Neutrophil (primary cell): Measurements from ENCODE around the gene PHYKPL.

Experiments used
- H3K27ac ChIP-seq: fragments of 200-600 bp; sonication (generic); 2 replicates; pipeline ENCODE4 v1.5.1; 2016; ENCODE audit warnings: mild to moderate bottlenecking, moderate library complexity
- H3K27me3 ChIP-seq: fragments of 200-600 bp; sonication (generic); 2 replicates; pipeline ENCODE4 v1.6.0; 2016; ENCODE audit warnings: mild to moderate bottlenecking
- H3K36me3 ChIP-seq: fragments of 200-600 bp; sonication (generic); 2 replicates; pipeline ENCODE4 v1.5.1; 2017
- H3K4me1 ChIP-seq, 2 experiments: fragments of 200-600 bp in 1 of 2; sonication (generic) in 1 of 2; 1 replicate in 1 of 2; 2 replicates in 1 of 2; pipeline versions ENCODE4 v1.5.1 to v1.6.1; 2013 to 2016; ENCODE audit warnings: low read depth in 1 of 2, low read length in 1 of 2, mild to moderate bottlenecking in 1 of 2, moderate library complexity in 1 of 2; ENCODE audit not compliant: control insufficient read depth in 1 of 2, insufficient read depth in 1 of 2
- H3K4me3 ChIP-seq, 2 experiments: fragments of 200-600 bp in 1 of 2; sonication (generic) in 1 of 2; 1 replicate in 1 of 2; 2 replicates in 1 of 2; pipeline ENCODE4 v1.5.1; 2013 to 2016; ENCODE audit warnings: low read depth in 1 of 2, low read length in 1 of 2, mild to moderate bottlenecking in 1 of 2, moderate library complexity in 1 of 2
- H3K9me3 ChIP-seq: fragments of 200-600 bp; sonication (generic); 2 replicates; pipeline ENCODE4 v1.5.1; 2016
- CTCF ChIP-seq: fragments of 200-600 bp; sonication (generic); IDR thresholded peaks from 2 replicates; pipeline ENCODE4 v1.5.1; 2016; ENCODE audit warnings: antibody characterized with exemption

Gene PHYKPL

GRCh38 chr5:178206166-178207101 lies 26.2 kb downstream of the PHYKPL start:
- Histone ChIP-seq H3K4me1 (peaks cover 25 to 33% of the 10 kb centered on the region in 2 experiments), H3K27ac (peak overlapping the region; percentile 85), H3K27me3 (no peaks in the 10 kb centered on the region), H3K36me3 (peaks cover 51% of the 10 kb centered on the region), H3K4me3 (peak overlapping the region; percentile 92 to 99), H3K9me3 (no peaks in the 10 kb centered on the region)
- no peak for TF ChIP-seq CTCF

GRCh38 chr5:178205749-178206047 lies 26.9 kb downstream of the PHYKPL start:
- no peak for TF ChIP-seq CTCF
- Histone ChIP-seq H3K27ac (peak overlapping the region; percentile 85), H3K4me3 (peak overlapping the region; percentile 92 to 99), H3K4me1 (peaks cover 26 to 37% of the 10 kb centered on the region in 2 experiments), H3K27me3 (no peaks in the 10 kb centered on the region), H3K9me3 (no peaks in the 10 kb centered on the region), H3K36me3 (peaks cover 44% of the 10 kb centered on the region)

GRCh38 chr5:178204935-178205748 lies 27.5 kb downstream of the PHYKPL start:
- Histone ChIP-seq H3K9me3 (no peaks in the 10 kb centered on the region), H3K27ac (peak overlapping the region; percentile 85), H3K4me3 (peak overlapping the region; percentile 92 to 99), H3K36me3 (peaks cover 38% of the 10 kb centered on the region), H3K27me3 (no peaks in the 10 kb centered on the region), H3K4me1 (peaks cover 31 to 41% of the 10 kb centered on the region in 2 experiments)
- TF ChIP-seq CTCF, result peak; percentile 17

- H3K36me3 ChIP-seq, result peaks cover 31% of the 10 kb centered on the region
- no peaks in the 10 kb centered on the region for H3K27me3 ChIP-seq
- peaks cover 35 to 43% of the 10 kb centered on the region in 2 experiments for H3K4me1 ChIP-seq
- H3K9me3 ChIP-seq, result no peaks in the 10 kb centered on the region
- TF ChIP-seq CTCF, result peak; percentile 53
- H3K4me3 ChIP-seq, result peak within 1 kb of the TSS; percentile 92 to 99
- peak within 1 kb of the TSS; percentile 85 for H3K27ac ChIP-seq
Observed at GRCh38 chr5:178204182-178204934, 28.2 kb downstream of the PHYKPL start, which contains the start of gene HNRNPAB. TSS of gene HNRNPAB (plus strand) at chr5:178204533. CDS start at chr5:178204838, 305 bp downstream.

- Histone ChIP-seq H3K4me1 (peaks cover 38 to 47% of the 10 kb centered on the region in 2 experiments), H3K9me3 (no peaks in the 10 kb centered on the region), H3K36me3 (peaks cover 24% of the 10 kb centered on the region), H3K4me3 (peak overlapping the region; percentile 92 to 99), H3K27me3 (no peaks in the 10 kb centered on the region), H3K27ac (peak overlapping the region; percentile 85)
- no peak for TF ChIP-seq CTCF
Observed at GRCh38 chr5:178203670-178204181, 28.9 kb downstream of the PHYKPL start.
